Transverse colon (tissue), 4 donors: Measurements from ENCODE around the gene TGM4. TPM values are rescaled to one million over a fixed set of nuclear protein-coding genes. Genes with fewer than 3 reads are reported as not detected.

Source experiments
- DNase-seq: peaks from one replicate; pipeline ENCODE4 v3.0.0-alpha.2; 2019
- H3K27ac ChIP-seq, 4 donors: fragments of 200-600 bp; sonication (generic); 2 replicates each; pipeline ENCODE4 v1.5.1; 2016 to 2018; ENCODE audit warnings: inconsistent platforms in 4 of 4
- H3K27me3 ChIP-seq: fragments of 200-600 bp; sonication (generic); 2 replicates; pipeline ENCODE4 v1.5.1; 2017; ENCODE audit warnings: inconsistent platforms
- H3K36me3 ChIP-seq, 4 donors: fragments of 200-600 bp; sonication (generic); 2 replicates each; pipeline ENCODE4 v1.5.1; 2017 to 2019; ENCODE audit warnings: inconsistent platforms in 4 of 4
- H3K4me1 ChIP-seq, 4 donors: fragments of 200-600 bp; sonication (generic); 2 replicates each; pipeline ENCODE4 v1.5.1; 2017 to 2020; ENCODE audit warnings: inconsistent platforms in 4 of 4
- H3K4me3 ChIP-seq, 4 donors: fragments of 200-600 bp; sonication (generic); 1 replicate in 1 of 4; 2 replicates in 3 of 4; pipeline versions ENCODE4 v1.5.1 to v1.6.1; 2017 to 2019; ENCODE audit warnings: inconsistent platforms in 4 of 4
- H3K9me3 ChIP-seq, 2 donors: fragments of 200-600 bp; sonication (generic); 2 replicates each; pipeline ENCODE4 v1.5.1; 2017 to 2019; ENCODE audit warnings: inconsistent platforms in 2 of 2
- CTCF ChIP-seq, 5 experiments: fragments of 200-600 bp in 3 of 5; fragments of 450-650 bp in 2 of 5; sonication (generic) in 3 of 5; IDR thresholded peaks; 1 replicate in 2 of 5; 2 replicates in 3 of 5; pipeline ENCODE4 v1.5.1; 2016 to 2017; ENCODE audit warnings: antibody characterized with exemption in 5 of 5, inconsistent platforms in 3 of 5, mild to moderate bottlenecking in 2 of 5, moderate library complexity in 1 of 5
- EP300 ChIP-seq: sonication (generic); formaldehyde crosslinking; IDR thresholded peaks from one replicate; pipeline ENCODE4 v1.6.1; 2017; ENCODE audit warnings: antibody characterized with exemption, low read depth
- POLR2A ChIP-seq: fragments of 450-650 bp; IDR thresholded peaks from one replicate; pipeline ENCODE4 v1.6.1; 2016; ENCODE audit warnings: antibody characterized with exemption, mild to moderate bottlenecking, moderate library complexity
- POLR2AphosphoS5 ChIP-seq, 3 donors: sonication (generic); formaldehyde crosslinking; IDR thresholded peaks; one replicate each; pipeline ENCODE4 v1.6.1; 2016; ENCODE audit warnings: antibody characterized with exemption in 3 of 3
- WGBS, 2 donors: methylation state at CpG; one replicate each; pipeline ENCODE4 v1.1.5; 2018; ENCODE audit warnings: low coverage in 1 of 2; 5-methylcytosine and 5-hydroxymethylcytosine counted together
- in situ Hi-C, 4 donors: fragments of 200-750 bp; cut with MboI; loops; one replicate each; pipeline versions ENCODE4 v1.15.0 to v1.15.1; 2017; ENCODE audit warnings: low sequenced_read_pairs in 3 of 4, low pct_ligation_motif_present in 1 of 4, low pct_unique_long_range_greater_than_20kb in 1 of 4
- intact Hi-C: fragments of 100-400 bp; cut with DNase I; formaldehyde crosslinking; loops from one replicate; pipeline ENCODE4 v1.15.1; 2023; ENCODE audit warnings: low total_unique reads
- total RNA-seq, 4 donors: library from RNA; depleted of rRNA; stranded (reverse); fragments of >200 nt; gene quantifications; one replicate each; pipeline ENCODE4 v1.1.0, GENCODE V29; 2016

The TGM4 gene
- not detected for total RNA-seq

- TF ChIP-seq POLR2AphosphoS5 (IDR thresholded peaks at IDR 0.05) (no peak), EP300 (no peak), POLR2A (no peak), CTCF (IDR thresholded peaks at IDR 0.05) (no peak)
- in situ Hi-C loops, result no loop called here
- DNase-seq, result no peak
- no peaks in the 10 kb centered on the region for H3K36me3 ChIP-seq
- WGBS, 2 donors, result 84 to 100% methylated on average over 1 to 5 of the region's 5 CpGs
- no peak within 1 kb of the TSS for H3K27ac ChIP-seq
- no peaks in the 10 kb centered on the region for H3K27me3 ChIP-seq
- intact Hi-C loops, result no loop called here
- H3K4me1 ChIP-seq, result no peaks in the 10 kb centered on the region
- H3K9me3 ChIP-seq, result no peaks in the 10 kb centered on the region
- H3K4me3 ChIP-seq, result no peak within 1 kb of the TSS
Measured at GRCh38 chr3:44874308-44874707, at the start of gene TGM4. Gene TGM4 (plus strand): TSS chr3:44874608. CDS start chr3:44874679, 71 bp downstream.

GRCh38 chr3:44825264-44825925, 49.0 kb upstream of the TGM4 start:
- in situ Hi-C loops, result no loop called here
- TF ChIP-seq POLR2A (no peak), POLR2AphosphoS5 (IDR thresholded peaks at IDR 0.05) (no peak), EP300 (no peak), CTCF (IDR thresholded peaks at IDR 0.05) (no peak)
- no peak overlapping the region for H3K27ac ChIP-seq

GRCh38 chr3:44827196-44827595, 47.2 kb upstream of the TGM4 start:
- 91 to 94% methylated on average over 2 to 3 of the region's 3 CpGs for WGBS, 2 donors
- Histone ChIP-seq H3K27me3 (no peaks in the 10 kb centered on the region), H3K4me3 (no peak overlapping the region), H3K4me1 (no peaks in the 10 kb centered on the region), H3K9me3 (no peaks in the 10 kb centered on the region), H3K36me3 (no peaks in the 10 kb centered on the region), H3K27ac (no peak overlapping the region)
- intact Hi-C loops, result no loop called here
- no peak for TF ChIP-seq POLR2A
- TF ChIP-seq POLR2AphosphoS5 (IDR thresholded peaks at IDR 0.05), result no peak
- no peak for TF ChIP-seq EP300
- TF ChIP-seq CTCF (IDR thresholded peaks at IDR 0.05), result no peak
- DNase-seq, result no peak
- in situ Hi-C loops, result no loop called here

More at GRCh38 chr3:44825264-44825925, 49.0 kb upstream of the TGM4 start:
- WGBS, 2 donors, result 84 to 90% methylated on average over 2 of the region's 2 CpGs
- H3K9me3 ChIP-seq, result no peaks in the 10 kb centered on the region
- H3K4me1 ChIP-seq, result no peaks in the 10 kb centered on the region
- intact Hi-C loops, result no loop called here
- no peak overlapping the region for H3K4me3 ChIP-seq
- no peak for DNase-seq
- H3K27me3 ChIP-seq, result no peaks in the 10 kb centered on the region
- H3K36me3 ChIP-seq, result no peaks in the 10 kb centered on the region

- in situ Hi-C loops (no loop called here), intact Hi-C loops (no loop called here)
- Histone ChIP-seq H3K27ac (no peak overlapping the region), H3K27me3 (no peaks in the 10 kb centered on the region), H3K4me1 (no peaks in the 10 kb centered on the region), H3K4me3 (no peak overlapping the region), H3K9me3 (no peaks in the 10 kb centered on the region), H3K36me3 (no peaks in the 10 kb centered on the region)
- WGBS, 2 donors, result 95 to 98% methylated on average over 5 of the region's 5 CpGs
- DNase-seq, result no peak
- TF ChIP-seq EP300, result no peak
- no peak for TF ChIP-seq CTCF (IDR thresholded peaks at IDR 0.05)
- TF ChIP-seq POLR2AphosphoS5 (IDR thresholded peaks at IDR 0.05), result no peak
- TF ChIP-seq POLR2A, result no peak
Measured at GRCh38 chr3:44831232-44831631, 43.2 kb upstream of the TGM4 start.
